KG1 (cell line): ENCODE data around the gene NRXN3.

Experiments
- DNase-seq: peaks from one replicate; lab custom pipeline; 2025; lab: John Stamatoyannopoulos, UW

NRXN3 gene

DNA sequence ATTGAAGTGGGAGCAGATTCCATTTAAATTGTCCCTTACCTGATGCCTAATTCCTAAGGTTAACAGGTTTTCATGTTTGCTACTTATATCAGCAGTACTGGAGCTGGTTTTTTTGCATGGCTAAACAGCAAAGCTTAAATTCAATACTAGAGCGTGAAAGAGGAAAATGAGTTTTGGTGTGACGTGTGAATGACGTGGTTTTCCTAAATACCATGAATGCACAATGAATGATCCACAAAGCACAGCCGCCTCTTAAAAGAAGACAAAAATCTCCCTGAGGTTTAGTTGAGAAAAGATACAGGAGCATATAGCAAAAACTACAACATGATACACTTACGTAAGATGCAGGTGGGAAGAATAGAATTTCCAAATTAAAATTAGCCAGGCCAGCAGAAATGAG, 1310.0 kb downstream of the NRXN3 start:
- no peak for DNase-seq

DNA sequence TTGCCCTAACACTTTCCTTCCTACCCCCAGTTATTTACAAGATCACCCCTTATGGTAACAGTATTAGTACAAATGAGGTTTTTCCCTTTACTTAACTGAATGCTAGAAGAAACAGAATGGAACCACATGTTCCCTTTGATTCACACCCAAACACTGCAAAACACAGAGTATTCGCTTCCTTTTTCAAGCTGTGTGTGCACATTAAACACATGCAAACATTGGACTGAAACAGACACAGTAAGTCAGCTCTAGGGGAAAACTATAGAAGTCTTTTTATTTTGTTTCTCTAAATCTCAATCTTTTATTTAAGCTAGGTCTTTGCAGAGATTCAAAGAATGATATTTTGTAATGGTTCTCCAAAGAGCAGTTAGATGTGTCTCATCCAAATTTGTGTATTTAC, 1312.7 kb downstream of the NRXN3 start:
- DNase-seq = no peak

- DNase-seq = no peak
Measured at GRCh38 chr14:79483477-79484388, 1313.6 kb downstream of the NRXN3 start.

- no peak for DNase-seq
Measured at GRCh38 chr14:79487632-79488031, 1317.5 kb downstream of the NRXN3 start.

DNA sequence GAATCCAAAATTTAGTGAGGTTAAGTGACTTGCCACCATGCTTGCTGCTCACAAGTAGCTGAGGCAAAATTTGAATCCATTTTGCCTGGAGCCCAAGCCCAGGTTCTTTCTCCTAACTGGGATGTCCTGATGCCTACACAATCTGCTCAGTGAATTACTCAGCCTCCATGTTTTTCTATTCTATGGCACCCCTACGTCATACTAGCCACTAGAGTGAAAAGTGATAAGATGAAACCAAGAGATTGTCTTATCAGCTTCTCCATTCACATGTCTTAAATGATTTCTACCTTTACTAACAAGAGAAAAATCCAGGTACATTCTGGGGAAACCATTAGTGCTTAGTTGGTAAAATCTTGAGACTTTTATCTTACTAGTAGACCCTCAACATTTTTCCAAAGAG, 1321.0 kb downstream of the NRXN3 start:
- DNase-seq = no peak

DNA sequence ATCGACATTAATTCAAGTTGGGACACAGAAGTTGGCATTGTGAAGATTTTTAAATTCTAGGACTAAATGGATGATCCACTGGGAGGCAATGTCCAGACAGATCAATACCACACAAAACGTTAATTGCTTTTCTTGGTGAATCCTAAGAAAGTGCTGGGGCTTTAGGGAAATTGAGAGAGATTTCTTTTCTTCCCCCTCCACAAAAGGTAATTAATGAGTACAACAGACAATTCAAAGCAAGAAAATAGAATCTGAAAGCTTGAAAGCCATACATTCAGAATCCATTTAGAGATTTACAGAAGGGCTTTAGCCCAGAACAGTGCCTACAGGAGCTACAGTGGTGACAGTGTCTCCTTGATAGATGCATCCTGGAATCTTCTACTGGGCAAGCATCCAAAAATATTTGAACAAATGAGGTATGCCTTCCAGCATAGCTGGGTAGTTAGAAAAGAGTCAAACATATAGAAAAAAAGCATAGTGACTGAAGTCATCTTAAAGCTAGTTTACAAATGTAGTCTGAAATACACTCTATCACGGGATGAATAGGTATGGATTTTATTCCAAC, 1323.0 kb downstream of the NRXN3 start:
- no peak for DNase-seq

GRCh38 chr14:79496701-79497100, 1326.5 kb downstream of the NRXN3 start:
- no peak for DNase-seq

DNA sequence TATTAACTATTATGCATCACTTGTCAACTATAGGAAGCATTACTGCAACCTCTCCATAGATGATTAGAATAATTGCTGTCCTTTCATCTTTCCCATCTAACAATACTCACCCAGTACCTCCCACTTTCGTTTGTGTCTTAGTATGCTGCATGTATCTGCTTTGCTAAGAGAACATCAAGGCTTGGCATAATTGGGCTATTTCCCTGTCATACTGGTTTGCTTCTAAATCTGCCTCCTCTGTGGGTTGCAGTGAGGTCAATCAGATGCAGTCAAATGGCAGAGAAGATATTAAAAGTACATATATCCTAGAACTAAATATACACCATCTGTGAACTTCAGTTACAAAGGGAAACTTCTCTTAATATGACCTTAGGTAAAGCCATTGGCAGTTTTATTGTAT, 1330.3 kb downstream of the NRXN3 start:
- DNase-seq = no peak

DNA sequence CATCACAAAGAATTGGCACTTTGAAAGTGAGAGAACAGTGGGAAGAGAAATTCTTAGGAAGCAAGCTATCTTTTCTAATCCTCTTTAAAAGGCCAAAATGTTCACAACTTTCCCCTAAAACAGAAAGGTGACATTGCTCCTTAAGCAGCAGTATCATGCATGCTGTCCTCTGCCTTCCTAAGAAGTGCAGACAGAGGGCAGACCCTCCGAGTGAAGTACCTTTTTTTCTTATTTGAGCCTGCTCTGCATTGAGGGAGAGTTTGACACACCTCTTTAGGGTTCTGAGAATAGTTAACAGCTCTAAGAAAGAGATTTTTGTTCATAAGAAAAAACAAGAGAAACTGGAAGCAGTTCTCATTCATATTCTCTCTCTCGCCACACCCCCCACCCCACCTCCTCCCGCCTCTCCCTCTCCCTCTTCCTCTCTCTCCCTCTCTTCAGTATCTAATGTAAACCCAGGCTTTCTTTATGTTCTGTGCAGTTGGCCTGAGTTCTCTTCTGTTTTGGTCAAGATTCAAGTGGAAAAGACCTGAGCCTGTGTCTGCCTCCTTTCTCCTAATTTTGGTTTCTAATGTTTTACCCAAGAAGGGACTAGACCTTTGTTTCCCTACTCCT, 1332.1 kb downstream of the NRXN3 start:
- DNase-seq = no peak

DNA sequence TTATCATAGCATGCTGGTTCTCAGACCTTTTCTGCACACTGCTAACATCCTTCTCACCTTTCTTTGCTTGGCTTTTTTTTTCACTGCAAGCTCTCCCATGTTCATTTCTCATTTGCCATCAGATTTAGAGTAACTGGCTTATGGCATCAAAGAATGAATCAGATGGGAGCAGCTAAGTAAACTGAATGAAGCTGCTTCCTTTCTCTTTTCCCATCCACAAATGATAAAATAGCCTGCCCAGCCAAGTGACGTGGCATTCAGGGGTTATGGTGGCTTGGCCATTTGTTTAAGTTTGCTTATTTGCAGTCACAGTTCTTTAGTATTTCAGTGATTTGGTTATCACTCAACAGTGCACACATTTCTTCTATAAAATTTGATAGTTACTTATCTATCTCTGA, 1332.6 kb downstream of the NRXN3 start:
- DNase-seq = no peak

DNA sequence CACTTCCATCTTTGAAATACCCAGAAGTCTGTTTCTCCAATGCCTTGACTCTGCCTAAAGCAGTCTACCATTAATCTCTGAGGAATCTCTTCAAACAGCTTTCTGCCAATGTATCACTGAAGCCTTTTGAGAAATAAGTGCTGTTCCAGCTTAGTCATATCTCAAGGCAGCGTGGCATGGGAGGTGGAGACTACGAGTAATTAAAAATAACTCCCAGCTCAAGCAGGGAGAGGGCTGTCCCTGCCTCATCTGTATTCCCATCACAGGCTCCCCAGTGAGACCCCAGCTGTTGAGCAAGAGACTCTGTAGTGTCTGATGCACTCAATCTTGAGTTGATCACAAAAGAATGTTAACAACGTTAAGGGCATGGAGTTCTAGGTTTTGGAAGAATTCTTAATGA, 1340.5 kb downstream of the NRXN3 start:
- DNase-seq = no peak

- no peak for DNase-seq
Measured at GRCh38 chr14:79511146-79511545, 1341.0 kb downstream of the NRXN3 start.

GRCh38 chr14:79513446-79513845, 1343.3 kb downstream of the NRXN3 start:
- DNase-seq = no peak

DNA sequence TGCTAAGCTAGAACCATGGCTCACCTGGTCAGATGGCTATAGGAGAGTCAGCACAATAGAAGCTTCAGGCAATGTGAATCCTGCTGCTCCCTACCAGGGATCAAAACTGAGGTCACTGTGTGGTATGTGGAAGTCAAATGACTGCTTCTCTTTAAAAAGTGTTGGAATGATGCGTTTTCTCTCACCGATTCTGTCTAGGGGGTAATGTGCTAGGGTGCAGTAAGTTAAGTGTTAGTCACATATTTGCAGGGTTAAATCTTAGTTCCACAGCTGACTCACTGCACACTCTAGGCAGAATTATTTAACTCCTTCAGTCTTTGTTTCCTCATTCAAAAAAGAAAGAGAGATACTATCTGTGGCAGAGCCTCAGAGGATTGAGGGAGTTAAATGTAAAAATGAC, 1344.5 kb downstream of the NRXN3 start:
- DNase-seq = no peak

GRCh38 chr14:79515158-79515557, 1345.0 kb downstream of the NRXN3 start:
- DNase-seq = no peak

DNA sequence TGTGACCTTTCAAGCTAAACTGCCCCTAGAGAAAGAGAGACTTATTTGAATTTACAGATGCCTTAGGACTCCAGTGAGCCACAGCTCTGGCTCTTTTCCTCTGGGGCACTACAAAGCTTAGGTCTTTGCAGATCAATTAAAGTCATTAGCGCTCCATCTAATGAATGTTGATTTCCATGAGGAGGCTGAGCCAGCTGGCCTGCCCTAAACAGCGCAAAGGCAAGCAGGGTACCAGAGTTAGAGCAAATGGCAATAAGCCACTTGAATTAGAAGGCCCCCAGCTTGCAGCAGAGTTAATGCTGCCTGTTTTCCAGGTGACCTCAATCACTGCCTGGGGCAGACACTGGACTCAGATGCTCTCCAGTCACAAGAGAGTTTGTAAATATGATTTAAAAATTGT, 1345.8 kb downstream of the NRXN3 start:
- no peak for DNase-seq

GRCh38 chr14:79525416-79525815, 1355.2 kb downstream of the NRXN3 start:
- DNase-seq = no peak

DNA sequence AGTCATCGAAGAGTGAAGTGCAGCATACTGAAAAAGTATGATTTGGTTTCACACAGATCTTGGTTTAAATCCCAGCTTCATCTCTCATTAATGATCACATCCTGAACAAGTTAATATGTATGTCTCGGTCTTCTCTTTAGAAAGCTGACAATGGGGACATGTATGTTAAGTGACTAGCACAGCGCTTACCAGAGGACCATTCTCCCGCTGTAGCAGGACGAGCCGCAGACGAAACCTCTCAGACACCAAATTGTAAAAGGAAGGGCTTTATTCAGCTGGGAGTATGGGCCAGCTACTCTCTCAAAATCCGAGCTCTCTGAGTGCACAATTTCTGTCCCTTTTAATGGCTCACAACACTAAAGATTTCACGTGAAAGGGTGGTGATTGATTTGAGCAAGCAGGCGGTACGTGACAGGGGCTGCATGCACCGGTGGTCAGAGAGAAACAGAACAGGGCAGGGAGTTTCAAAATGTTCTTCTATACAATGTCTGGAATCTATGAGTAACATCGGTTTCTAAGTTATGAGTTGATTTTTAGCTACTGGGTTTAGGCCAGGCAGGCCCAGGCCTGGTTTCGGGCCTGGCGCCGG, 1358.7 kb downstream of the NRXN3 start:
- no peak for DNase-seq

DNA sequence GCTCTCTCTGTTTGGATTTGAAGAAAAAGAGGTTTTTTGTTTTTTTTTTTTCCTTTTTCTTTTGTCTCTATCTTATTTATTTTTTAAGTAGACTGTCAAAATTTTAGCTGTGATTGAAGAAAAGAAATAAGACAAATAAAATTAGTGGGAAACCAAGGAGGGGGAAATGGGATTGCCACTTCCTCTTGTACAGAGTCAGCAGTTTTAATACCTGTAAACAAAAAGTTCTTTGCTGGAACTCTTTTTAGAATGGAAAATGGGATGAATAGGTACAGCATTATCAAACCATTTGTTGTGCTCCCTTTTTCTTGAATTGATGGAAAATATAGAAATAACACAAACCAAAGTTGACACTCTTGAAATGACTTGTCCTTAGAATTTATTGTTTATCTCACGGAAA, 1360.4 kb downstream of the NRXN3 start:
- no peak for DNase-seq

GRCh38 chr14:79534703-79535353, 1364.7 kb downstream of the NRXN3 start:
- DNase-seq = no peak

GRCh38 chr14:79540394-79540793, 1370.2 kb downstream of the NRXN3 start:
- no peak for DNase-seq

DNA sequence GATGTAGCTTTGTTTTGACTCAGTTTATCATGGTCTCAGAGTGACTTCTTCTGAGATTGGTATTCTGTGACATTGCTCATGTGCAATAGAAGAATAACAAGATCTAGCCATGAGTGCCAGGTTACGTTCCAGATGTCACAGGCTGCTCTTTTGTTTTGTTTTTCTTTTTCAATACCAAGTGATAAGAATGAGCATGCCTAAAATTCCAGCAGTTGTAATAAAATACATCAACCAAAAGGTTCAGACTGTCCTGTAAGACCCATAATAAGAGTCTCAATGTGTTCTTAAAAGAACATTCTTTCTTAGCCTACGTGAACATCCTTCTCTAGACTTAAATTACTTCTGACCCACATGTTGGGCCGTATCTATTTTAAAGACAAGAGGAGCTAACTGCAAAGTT, 1371.9 kb downstream of the NRXN3 start:
- no peak for DNase-seq
